ENCODE data around the gene KLF7.

Gene KLF7

DNA sequence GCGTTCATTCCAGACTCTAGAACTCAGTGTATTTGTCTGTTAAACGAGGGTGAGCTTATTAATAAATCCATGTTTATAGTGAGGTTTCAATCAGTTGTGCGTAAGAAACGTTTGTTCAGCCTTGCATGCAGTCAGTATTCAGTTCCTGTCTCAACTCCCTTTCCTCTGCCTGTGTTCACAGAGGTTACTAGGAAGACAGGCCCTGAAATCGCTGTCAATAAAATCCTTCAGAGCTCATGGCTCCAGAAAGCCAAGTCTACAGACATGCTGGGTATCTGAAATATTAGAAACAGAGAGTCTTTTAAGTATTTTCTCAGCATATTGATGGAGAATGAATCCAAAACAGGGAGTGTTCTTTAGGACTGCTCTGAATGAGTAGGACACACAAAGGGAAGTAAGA is 75.4 kb downstream of the KLF7 start:
- TF ChIP-seq, protein P1, sequence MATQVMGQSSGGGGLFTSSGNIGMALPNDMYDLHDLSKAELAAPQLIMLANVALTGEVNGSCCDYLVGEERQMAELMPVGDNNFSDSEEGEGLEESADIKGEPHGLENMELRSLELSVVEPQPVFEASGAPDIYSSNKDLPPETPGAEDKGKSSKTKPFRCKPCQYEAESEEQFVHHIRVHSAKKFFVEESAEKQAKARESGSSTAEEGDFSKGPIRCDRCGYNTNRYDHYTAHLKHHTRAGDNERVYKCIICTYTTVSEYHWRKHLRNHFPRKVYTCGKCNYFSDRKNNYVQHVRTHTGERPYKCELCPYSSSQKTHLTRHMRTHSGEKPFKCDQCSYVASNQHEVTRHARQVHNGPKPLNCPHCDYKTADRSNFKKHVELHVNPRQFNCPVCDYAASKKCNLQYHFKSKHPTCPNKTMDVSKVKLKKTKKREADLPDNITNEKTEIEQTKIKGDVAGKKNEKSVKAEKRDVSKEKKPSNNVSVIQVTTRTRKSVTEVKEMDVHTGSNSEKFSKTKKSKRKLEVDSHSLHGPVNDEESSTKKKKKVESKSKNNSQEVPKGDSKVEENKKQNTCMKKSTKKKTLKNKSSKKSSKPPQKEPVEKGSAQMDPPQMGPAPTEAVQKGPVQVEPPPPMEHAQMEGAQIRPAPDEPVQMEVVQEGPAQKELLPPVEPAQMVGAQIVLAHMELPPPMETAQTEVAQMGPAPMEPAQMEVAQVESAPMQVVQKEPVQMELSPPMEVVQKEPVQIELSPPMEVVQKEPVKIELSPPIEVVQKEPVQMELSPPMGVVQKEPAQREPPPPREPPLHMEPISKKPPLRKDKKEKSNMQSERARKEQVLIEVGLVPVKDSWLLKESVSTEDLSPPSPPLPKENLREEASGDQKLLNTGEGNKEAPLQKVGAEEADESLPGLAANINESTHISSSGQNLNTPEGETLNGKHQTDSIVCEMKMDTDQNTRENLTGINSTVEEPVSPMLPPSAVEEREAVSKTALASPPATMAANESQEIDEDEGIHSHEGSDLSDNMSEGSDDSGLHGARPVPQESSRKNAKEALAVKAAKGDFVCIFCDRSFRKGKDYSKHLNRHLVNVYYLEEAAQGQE (IDR thresholded peaks at IDR 0.05; ENCODE audit: low read depth), result no peak
- TF ChIP-seq TEAD4 (IDR thresholded peaks at IDR 0.05) (no peak), EGR1 (IDR thresholded peaks at IDR 0.05) (no peak), TCF12 (IDR thresholded peaks at IDR 0.05; ENCODE audit: low read depth) (no peak), YY1 (IDR thresholded peaks at IDR 0.05; ENCODE audit: low read depth) (no peak), EP300 (IDR thresholded peaks at IDR 0.05; ENCODE audit: borderline replicate concordance) (no peak), CEBPB (IDR thresholded peaks at IDR 0.05) (no peak), CREB1 (IDR thresholded peaks at IDR 0.05; ENCODE audit: low read depth) (no peak), TAF1 (IDR thresholded peaks at IDR 0.05; ENCODE audit: low read depth) (no peak), FOXM1 (IDR thresholded peaks at IDR 0.05; ENCODE audit: borderline replicate concordance, low read depth) (no peak), RAD21 (IDR thresholded peaks at IDR 0.05; ENCODE audit: low read depth) (no peak)
- TF ChIP-seq, protein P2, sequence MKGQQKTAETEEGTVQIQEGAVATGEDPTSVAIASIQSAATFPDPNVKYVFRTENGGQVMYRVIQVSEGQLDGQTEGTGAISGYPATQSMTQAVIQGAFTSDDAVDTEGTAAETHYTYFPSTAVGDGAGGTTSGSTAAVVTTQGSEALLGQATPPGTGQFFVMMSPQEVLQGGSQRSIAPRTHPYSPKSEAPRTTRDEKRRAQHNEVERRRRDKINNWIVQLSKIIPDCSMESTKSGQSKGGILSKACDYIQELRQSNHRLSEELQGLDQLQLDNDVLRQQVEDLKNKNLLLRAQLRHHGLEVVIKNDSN (IDR thresholded peaks at IDR 0.05), result no peak
- TF ChIP-seq, protein P3, sequence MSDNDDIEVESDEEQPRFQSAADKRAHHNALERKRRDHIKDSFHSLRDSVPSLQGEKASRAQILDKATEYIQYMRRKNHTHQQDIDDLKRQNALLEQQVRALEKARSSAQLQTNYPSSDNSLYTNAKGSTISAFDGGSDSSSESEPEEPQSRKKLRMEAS (IDR thresholded peaks at IDR 0.05), result no peak

DNA sequence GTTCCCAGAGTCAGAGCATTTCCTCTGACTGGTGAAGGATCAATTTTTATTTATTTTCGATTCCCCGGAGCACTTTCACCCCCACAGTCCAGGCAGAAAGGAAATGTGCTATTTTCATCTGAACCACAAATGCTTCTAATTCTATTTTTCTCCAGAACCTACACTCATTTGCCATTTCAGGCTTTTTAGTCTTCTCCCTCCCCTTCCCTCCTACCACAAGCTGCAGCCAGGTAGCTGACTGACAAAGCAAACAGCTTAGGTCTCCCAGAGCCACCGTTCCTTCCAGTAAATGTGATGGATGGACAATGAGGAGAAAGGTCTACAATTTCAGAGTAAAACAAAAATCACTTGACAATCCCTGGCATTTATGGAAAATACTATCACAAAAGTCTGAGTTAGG is 76.9 kb downstream of the KLF7 start:
- TF ChIP-seq, protein P3 (IDR thresholded peaks at IDR 0.05), result no peak
- TF ChIP-seq RAD21 (IDR thresholded peaks at IDR 0.05; ENCODE audit: low read depth) (no peak), FOXM1 (IDR thresholded peaks at IDR 0.05; ENCODE audit: borderline replicate concordance, low read depth) (no peak), CREB1 (IDR thresholded peaks at IDR 0.05; ENCODE audit: low read depth) (no peak), NFIC (IDR thresholded peaks at IDR 0.05) (no peak), ZBTB7A (IDR thresholded peaks at IDR 0.05; ENCODE audit: low read depth) (no peak), TEAD4 (IDR thresholded peaks at IDR 0.05) (no peak), TAF1 (IDR thresholded peaks at IDR 0.05; ENCODE audit: low read depth) (no peak), EGR1 (IDR thresholded peaks at IDR 0.05) (no peak), TCF12 (IDR thresholded peaks at IDR 0.05; ENCODE audit: low read depth) (no peak), YY1 (IDR thresholded peaks at IDR 0.05; ENCODE audit: low read depth) (no peak), CEBPB (IDR thresholded peaks at IDR 0.05) (no peak), EP300 (IDR thresholded peaks at IDR 0.05; ENCODE audit: borderline replicate concordance) (no peak)
- TF ChIP-seq, protein P2 (IDR thresholded peaks at IDR 0.05), result no peak
- TF ChIP-seq, protein P1 (IDR thresholded peaks at IDR 0.05; ENCODE audit: low read depth), result no peak

DNA sequence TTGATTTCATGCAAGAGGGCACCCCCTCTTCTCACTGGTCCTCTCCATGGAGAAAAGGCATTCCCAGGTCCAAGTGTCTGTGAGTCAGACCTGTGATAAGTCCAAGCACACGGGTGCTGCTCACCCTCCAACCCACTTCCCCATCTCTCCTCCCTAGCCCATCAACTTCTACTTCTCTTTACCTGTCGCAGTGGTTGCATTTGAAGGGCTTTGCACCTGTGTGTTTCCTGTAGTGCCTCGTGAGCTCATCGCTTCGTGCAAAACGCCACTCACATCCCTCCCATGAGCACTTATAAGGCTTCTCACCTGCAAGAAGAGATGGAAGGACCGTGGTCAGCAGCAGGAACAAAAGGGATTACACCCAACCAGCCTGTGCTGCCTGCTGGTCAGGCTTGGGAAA is 77.5 kb downstream of the KLF7 start:
- TF ChIP-seq CEBPB (IDR thresholded peaks at IDR 0.05) (no peak), NFIC (IDR thresholded peaks at IDR 0.05) (no peak), EGR1 (IDR thresholded peaks at IDR 0.05) (no peak), TEAD4 (IDR thresholded peaks at IDR 0.05) (no peak), ZBTB7A (IDR thresholded peaks at IDR 0.05; ENCODE audit: low read depth) (no peak), FOXM1 (IDR thresholded peaks at IDR 0.05; ENCODE audit: borderline replicate concordance, low read depth) (no peak)
- TF ChIP-seq, protein P2 (IDR thresholded peaks at IDR 0.05), result no peak

DNA sequence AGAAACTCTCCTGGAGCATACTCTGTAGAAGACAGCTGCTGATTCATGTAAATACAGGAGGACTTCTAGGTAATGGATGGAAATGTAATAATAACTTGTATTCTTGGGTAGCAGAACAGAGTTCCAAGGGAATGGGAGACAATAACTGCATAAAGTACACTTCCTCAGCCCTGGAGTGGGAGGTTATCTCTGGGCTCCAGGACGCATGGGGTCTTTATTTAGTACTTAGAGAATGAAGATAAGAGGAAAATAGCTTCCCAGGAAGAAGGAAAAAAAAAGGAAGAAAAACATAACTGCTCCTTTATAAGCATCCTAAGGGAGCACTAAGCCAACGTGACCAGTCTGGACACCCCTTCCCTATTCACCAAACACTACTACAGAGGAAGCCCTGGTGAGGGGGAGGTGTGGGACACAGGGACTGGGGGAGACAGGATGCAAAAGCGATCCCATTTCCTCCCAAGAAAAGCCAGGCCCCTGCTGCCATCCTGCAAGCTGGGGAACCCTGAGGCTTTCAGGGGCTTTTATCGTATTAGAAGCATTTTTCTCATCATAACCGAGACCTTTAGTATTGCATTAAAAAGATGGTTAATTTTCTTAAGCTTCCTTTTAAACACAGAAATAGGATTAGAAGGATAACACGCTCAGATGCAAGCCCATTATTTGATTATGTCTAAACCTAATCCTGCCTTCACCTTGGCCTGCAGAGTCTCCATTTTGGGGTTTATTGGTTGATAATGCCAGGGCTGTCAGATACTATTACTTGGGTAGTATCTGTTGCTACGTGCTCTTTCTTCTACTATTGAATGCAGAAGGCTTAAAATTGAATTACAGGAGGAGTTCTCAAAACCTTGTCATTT is 78.5 kb downstream of the KLF7 start:
- TF ChIP-seq, protein P3 (IDR thresholded peaks at IDR 0.05), result no peak
- no peak for TF ChIP-seq RAD21 (IDR thresholded peaks at IDR 0.05; ENCODE audit: low read depth)
- TF ChIP-seq EGR1 (IDR thresholded peaks at IDR 0.05), result no peak
- no peak for TF ChIP-seq CEBPB (IDR thresholded peaks at IDR 0.05)
- TF ChIP-seq EP300 (IDR thresholded peaks at IDR 0.05; ENCODE audit: borderline replicate concordance), result no peak
- TF ChIP-seq TAF1 (IDR thresholded peaks at IDR 0.05; ENCODE audit: low read depth), result no peak
- no peak for TF ChIP-seq ZBTB7A (IDR thresholded peaks at IDR 0.05; ENCODE audit: low read depth)
- TF ChIP-seq, protein P2 (IDR thresholded peaks at IDR 0.05), result no peak
- no peak for TF ChIP-seq NFIC (IDR thresholded peaks at IDR 0.05)
- no peak for TF ChIP-seq FOXM1 (IDR thresholded peaks at IDR 0.05; ENCODE audit: borderline replicate concordance, low read depth)
- TF ChIP-seq, protein P1 (IDR thresholded peaks at IDR 0.05; ENCODE audit: low read depth), result no peak
- TF ChIP-seq TEAD4 (IDR thresholded peaks at IDR 0.05), result no peak

All from Ishikawa (cell line).